KOPT-K1 (cell line): ENCODE measurements around the gene GJE1.
"Not testable (repeated sequence)": the region's sequence is repeated elsewhere in the genome, so short reads cannot be mapped to it uniquely, and the experiment has no call there.

ENCODE experiments used
- H3K27ac ChIP-seq: fragments of 200-600 bp; sonication (generic); 2 replicates; pipeline ENCODE4 v1.5.1; 2016; ENCODE audit warnings: antibody characterized with exemption, mild to moderate bottlenecking, low read depth, low read length; ENCODE audit not compliant: poor library complexity, severe bottlenecking
- H3K36me3 ChIP-seq: fragments of 200-600 bp; sonication (generic); 2 replicates; pipeline ENCODE4 v1.5.1; 2017; ENCODE audit warnings: antibody characterized with exemption, mild to moderate bottlenecking, low read length, moderate library complexity; ENCODE audit not compliant: insufficient read depth
- H3K9me3 ChIP-seq: fragments of 200-600 bp; sonication (generic); 2 replicates; pipeline ENCODE4 v1.5.1; 2017; ENCODE audit warnings: antibody characterized with exemption, low read length, mild to moderate bottlenecking; ENCODE audit not compliant: insufficient read depth, poor library complexity, severe bottlenecking

The GJE1 gene

GRCh38 chr6:142153196-142153595 lies 20.5 kb downstream of the GJE1 start:
- no peaks in the 10 kb centered on the region for H3K9me3 ChIP-seq
- no peak overlapping the region for H3K27ac ChIP-seq
- peaks cover 15% of the 10 kb centered on the region for H3K36me3 ChIP-seq

- no peak overlapping the region for H3K27ac ChIP-seq
- no peaks in the 10 kb centered on the region for H3K9me3 ChIP-seq
- H3K36me3 ChIP-seq = peaks cover 15% of the 10 kb centered on the region
Measured at GRCh38 chr6:142154336-142154735, 21.6 kb downstream of the GJE1 start.

GRCh38 chr6:142155091-142155490 lies 22.4 kb downstream of the GJE1 start:
- no peaks in the 10 kb centered on the region for H3K9me3 ChIP-seq
- H3K27ac ChIP-seq = no peak overlapping the region
- H3K36me3 ChIP-seq = peaks cover 14% of the 10 kb centered on the region

GRCh38 chr6:142155895-142156757 lies 23.4 kb downstream of the GJE1 start:
- Histone ChIP-seq H3K36me3 (peaks cover 9% of the 10 kb centered on the region), H3K27ac (no peak overlapping the region), H3K9me3 (no peaks in the 10 kb centered on the region)

- not testable (repeated sequence) for H3K36me3 ChIP-seq, H3K27ac ChIP-seq, H3K9me3 ChIP-seq
Measured at GRCh38 chr6:142156758-142157068, 24.0 kb downstream of the GJE1 start.

- H3K9me3 ChIP-seq = no peaks in the 10 kb centered on the region
- peaks cover 24% of the 10 kb centered on the region for H3K36me3 ChIP-seq
- no peak overlapping the region for H3K27ac ChIP-seq
Measured at GRCh38 chr6:142162780-142163179, 30.1 kb downstream of the GJE1 start.

GRCh38 chr6:142165227-142165626 lies 32.5 kb downstream of the GJE1 start:
- no peaks in the 10 kb centered on the region for H3K9me3 ChIP-seq
- H3K36me3 ChIP-seq = peaks cover 36% of the 10 kb centered on the region
- no peak overlapping the region for H3K27ac ChIP-seq

- peaks cover 51% of the 10 kb centered on the region for H3K36me3 ChIP-seq
- no peaks in the 10 kb centered on the region for H3K9me3 ChIP-seq
- H3K27ac ChIP-seq = no peak overlapping the region
Measured at GRCh38 chr6:142167071-142167470, 34.3 kb downstream of the GJE1 start.

GRCh38 chr6:142167486-142167885 lies 34.8 kb downstream of the GJE1 start:
- H3K36me3 ChIP-seq = peaks cover 55% of the 10 kb centered on the region
- H3K9me3 ChIP-seq = no peaks in the 10 kb centered on the region
- H3K27ac ChIP-seq = no peak overlapping the region

GRCh38 chr6:142171351-142171750 lies 38.6 kb downstream of the GJE1 start:
- H3K27ac ChIP-seq = no peak overlapping the region
- H3K36me3 ChIP-seq = peaks cover 91% of the 10 kb centered on the region
- peaks cover 3% of the 10 kb centered on the region for H3K9me3 ChIP-seq

- Histone ChIP-seq H3K27ac (no peak overlapping the region), H3K9me3 (peaks cover 18% of the 10 kb centered on the region), H3K36me3 (peaks cover 91% of the 10 kb centered on the region)
Measured at GRCh38 chr6:142172758-142173157, 40.0 kb downstream of the GJE1 start.

GRCh38 chr6:142173980-142174379 lies 41.3 kb downstream of the GJE1 start:
- Histone ChIP-seq H3K9me3 (peaks cover 24% of the 10 kb centered on the region), H3K36me3 (peaks cover 91% of the 10 kb centered on the region)

GRCh38 chr6:142174703-142175102 lies 42.0 kb downstream of the GJE1 start:
- no peak overlapping the region for H3K27ac ChIP-seq
- H3K9me3 ChIP-seq = peaks cover 24% of the 10 kb centered on the region
- peaks cover 94% of the 10 kb centered on the region for H3K36me3 ChIP-seq

More at GRCh38 chr6:142173980-142174379, 41.3 kb downstream of the GJE1 start:
- H3K27ac ChIP-seq = no peak overlapping the region

GRCh38 chr6:142178129-142178528 lies 45.4 kb downstream of the GJE1 start:
- Histone ChIP-seq H3K27ac (no peak overlapping the region), H3K36me3 (peaks cover 67% of the 10 kb centered on the region), H3K9me3 (peaks cover 24% of the 10 kb centered on the region)

- peaks cover 14% of the 10 kb centered on the region for H3K9me3 ChIP-seq
- peaks cover 31% of the 10 kb centered on the region for H3K36me3 ChIP-seq
Measured at GRCh38 chr6:142182004-142182403, 49.3 kb downstream of the GJE1 start.

GRCh38 chr6:142183351-142183750 lies 50.6 kb downstream of the GJE1 start:
- peaks cover under 1% of the 10 kb centered on the region for H3K9me3 ChIP-seq
- peaks cover 18% of the 10 kb centered on the region for H3K36me3 ChIP-seq
- H3K27ac ChIP-seq = no peak overlapping the region

More at GRCh38 chr6:142182004-142182403, 49.3 kb downstream of the GJE1 start:
- no peak overlapping the region for H3K27ac ChIP-seq
